ENCODE measurements around the gene SIM1.

SIM1 gene

GRCh38 chr6:100440935-100441334 is 23.8 kb downstream of the SIM1 start:
- CTCF ChIA-PET: interaction anchor here (0.7 kb wide), 1 partner anchor 20 kb away, joined by 3 read pairs; no protein-coding TSS in a partner anchor

More at GRCh38 chr6:100440935-100441334, 23.8 kb downstream of the SIM1 start:
- Histone ChIP-seq H3K9me3 (ENCODE audit: control insufficient read depth, insufficient read depth, low read depth, low read length) (no peaks in the 10 kb centered on the region), H3K36me3 (ENCODE audit: control insufficient read depth in 2 of 2, insufficient read depth in 1 of 2, low read length in 2 of 2) (peaks cover 0 to 8% of the 10 kb centered on the region in 2 experiments; a peak in 1 of 3 replicates), H3K4me3 (ENCODE audit: low read depth, low read length) (no peak overlapping the region), H3K4me1 (ENCODE audit: control insufficient read depth, insufficient read depth, low read length) (no peaks in the 10 kb centered on the region), H3K27ac (ENCODE audit: extremely low read depth, low read depth, low read length) (no peak overlapping the region)
- POLR2A ChIA-PET: no interaction called here
- no peak for TF ChIP-seq ZNF354C (tag by site-specific recombination; IDR thresholded peaks at IDR 0.05; ENCODE audit: borderline replicate concordance, low read depth)
- no peak for TF ChIP-seq ZNF26 (tag by site-specific recombination; IDR thresholded peaks at IDR 0.05)
- TF ChIP-seq, protein P1, sequence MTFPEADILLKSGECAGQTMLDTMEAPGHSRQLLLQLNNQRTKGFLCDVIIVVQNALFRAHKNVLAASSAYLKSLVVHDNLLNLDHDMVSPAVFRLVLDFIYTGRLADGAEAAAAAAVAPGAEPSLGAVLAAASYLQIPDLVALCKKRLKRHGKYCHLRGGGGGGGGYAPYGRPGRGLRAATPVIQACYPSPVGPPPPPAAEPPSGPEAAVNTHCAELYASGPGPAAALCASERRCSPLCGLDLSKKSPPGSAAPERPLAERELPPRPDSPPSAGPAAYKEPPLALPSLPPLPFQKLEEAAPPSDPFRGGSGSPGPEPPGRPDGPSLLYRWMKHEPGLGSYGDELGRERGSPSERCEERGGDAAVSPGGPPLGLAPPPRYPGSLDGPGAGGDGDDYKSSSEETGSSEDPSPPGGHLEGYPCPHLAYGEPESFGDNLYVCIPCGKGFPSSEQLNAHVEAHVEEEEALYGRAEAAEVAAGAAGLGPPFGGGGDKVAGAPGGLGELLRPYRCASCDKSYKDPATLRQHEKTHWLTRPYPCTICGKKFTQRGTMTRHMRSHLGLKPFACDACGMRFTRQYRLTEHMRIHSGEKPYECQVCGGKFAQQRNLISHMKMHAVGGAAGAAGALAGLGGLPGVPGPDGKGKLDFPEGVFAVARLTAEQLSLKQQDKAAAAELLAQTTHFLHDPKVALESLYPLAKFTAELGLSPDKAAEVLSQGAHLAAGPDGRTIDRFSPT (tag by site-specific recombination; IDR thresholded peaks at IDR 0.05): no peak
- TF ChIP-seq ZNF791 (tag by site-specific recombination; IDR thresholded peaks at IDR 0.05): no peak
- TF ChIP-seq RBAK (tag by site-specific recombination; IDR thresholded peaks at IDR 0.05): no peak
- TF ChIP-seq, protein P2, sequence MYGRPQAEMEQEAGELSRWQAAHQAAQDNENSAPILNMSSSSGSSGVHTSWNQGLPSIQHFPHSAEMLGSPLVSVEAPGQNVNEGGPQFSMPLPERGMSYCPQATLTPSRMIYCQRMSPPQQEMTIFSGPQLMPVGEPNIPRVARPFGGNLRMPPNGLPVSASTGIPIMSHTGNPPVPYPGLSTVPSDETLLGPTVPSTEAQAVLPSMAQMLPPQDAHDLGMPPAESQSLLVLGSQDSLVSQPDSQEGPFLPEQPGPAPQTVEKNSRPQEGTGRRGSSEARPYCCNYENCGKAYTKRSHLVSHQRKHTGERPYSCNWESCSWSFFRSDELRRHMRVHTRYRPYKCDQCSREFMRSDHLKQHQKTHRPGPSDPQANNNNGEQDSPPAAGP (tag by site-specific recombination; IDR thresholded peaks at IDR 0.05): no peak
- no peak for TF ChIP-seq ZNF341 (tag by site-specific recombination; IDR thresholded peaks at IDR 0.05; ENCODE audit: low read depth)
- no peak for TF ChIP-seq ZBTB26 (tag by site-specific recombination; optimal IDR thresholded peaks at IDR 0.05)
- TF ChIP-seq, protein P3, sequence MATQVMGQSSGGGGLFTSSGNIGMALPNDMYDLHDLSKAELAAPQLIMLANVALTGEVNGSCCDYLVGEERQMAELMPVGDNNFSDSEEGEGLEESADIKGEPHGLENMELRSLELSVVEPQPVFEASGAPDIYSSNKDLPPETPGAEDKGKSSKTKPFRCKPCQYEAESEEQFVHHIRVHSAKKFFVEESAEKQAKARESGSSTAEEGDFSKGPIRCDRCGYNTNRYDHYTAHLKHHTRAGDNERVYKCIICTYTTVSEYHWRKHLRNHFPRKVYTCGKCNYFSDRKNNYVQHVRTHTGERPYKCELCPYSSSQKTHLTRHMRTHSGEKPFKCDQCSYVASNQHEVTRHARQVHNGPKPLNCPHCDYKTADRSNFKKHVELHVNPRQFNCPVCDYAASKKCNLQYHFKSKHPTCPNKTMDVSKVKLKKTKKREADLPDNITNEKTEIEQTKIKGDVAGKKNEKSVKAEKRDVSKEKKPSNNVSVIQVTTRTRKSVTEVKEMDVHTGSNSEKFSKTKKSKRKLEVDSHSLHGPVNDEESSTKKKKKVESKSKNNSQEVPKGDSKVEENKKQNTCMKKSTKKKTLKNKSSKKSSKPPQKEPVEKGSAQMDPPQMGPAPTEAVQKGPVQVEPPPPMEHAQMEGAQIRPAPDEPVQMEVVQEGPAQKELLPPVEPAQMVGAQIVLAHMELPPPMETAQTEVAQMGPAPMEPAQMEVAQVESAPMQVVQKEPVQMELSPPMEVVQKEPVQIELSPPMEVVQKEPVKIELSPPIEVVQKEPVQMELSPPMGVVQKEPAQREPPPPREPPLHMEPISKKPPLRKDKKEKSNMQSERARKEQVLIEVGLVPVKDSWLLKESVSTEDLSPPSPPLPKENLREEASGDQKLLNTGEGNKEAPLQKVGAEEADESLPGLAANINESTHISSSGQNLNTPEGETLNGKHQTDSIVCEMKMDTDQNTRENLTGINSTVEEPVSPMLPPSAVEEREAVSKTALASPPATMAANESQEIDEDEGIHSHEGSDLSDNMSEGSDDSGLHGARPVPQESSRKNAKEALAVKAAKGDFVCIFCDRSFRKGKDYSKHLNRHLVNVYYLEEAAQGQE (tag by site-specific recombination; IDR thresholded peaks at IDR 0.05): no peak
- no peak for TF ChIP-seq ZNF404 (tag by site-specific recombination; IDR thresholded peaks at IDR 0.05)
- TF ChIP-seq ZNF488 (tag by site-specific recombination; IDR thresholded peaks at IDR 0.05): no peak
- no peak for TF ChIP-seq ZNF768 (tag by site-specific recombination; IDR thresholded peaks at IDR 0.05)
- TF ChIP-seq ZNF266 (tag by site-specific recombination; IDR thresholded peaks at IDR 0.05; ENCODE audit: low read depth): no peak
- no peak for TF ChIP-seq ZNF211 (tag by site-specific recombination; IDR thresholded peaks at IDR 0.05; ENCODE audit: low read depth)
- no peak for TF ChIP-seq ZNF560 (tag by site-specific recombination; IDR thresholded peaks at IDR 0.05; ENCODE audit: borderline replicate concordance)
- TF ChIP-seq ZNF624 (tag by site-specific recombination; IDR thresholded peaks at IDR 0.05): no peak

Measured in HEK293 (cell line).